Measurements from ENCODE around the gene ZNF763.
A peak's percentile ranks its signal among the peaks of the same experiment; 100 is the strongest.
"Not testable (repeated sequence)": the region's sequence is repeated elsewhere in the genome, so short reads cannot be mapped to it uniquely, and the experiment has no call there.

ZNF763 gene

DNA sequence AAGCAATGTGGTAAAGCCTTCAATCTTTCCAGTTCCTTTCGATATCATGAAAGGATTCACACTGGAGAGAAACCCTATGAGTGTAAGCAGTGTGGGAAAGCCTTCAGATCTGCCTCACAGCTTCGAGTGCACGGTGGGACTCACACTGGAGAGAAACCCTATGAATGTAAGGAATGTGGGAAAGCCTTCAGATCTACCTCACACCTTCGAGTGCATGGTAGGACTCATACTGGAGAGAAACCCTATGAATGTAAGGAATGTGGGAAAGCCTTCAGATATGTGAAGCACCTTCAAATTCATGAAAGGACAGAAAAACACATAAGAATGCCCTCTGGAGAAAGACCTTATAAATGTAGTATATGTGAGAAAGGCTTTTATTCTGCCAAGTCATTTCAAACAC lies 15.6 kb upstream of the ZNF763 start (continued):
- TF ChIP-seq, protein P1, sequence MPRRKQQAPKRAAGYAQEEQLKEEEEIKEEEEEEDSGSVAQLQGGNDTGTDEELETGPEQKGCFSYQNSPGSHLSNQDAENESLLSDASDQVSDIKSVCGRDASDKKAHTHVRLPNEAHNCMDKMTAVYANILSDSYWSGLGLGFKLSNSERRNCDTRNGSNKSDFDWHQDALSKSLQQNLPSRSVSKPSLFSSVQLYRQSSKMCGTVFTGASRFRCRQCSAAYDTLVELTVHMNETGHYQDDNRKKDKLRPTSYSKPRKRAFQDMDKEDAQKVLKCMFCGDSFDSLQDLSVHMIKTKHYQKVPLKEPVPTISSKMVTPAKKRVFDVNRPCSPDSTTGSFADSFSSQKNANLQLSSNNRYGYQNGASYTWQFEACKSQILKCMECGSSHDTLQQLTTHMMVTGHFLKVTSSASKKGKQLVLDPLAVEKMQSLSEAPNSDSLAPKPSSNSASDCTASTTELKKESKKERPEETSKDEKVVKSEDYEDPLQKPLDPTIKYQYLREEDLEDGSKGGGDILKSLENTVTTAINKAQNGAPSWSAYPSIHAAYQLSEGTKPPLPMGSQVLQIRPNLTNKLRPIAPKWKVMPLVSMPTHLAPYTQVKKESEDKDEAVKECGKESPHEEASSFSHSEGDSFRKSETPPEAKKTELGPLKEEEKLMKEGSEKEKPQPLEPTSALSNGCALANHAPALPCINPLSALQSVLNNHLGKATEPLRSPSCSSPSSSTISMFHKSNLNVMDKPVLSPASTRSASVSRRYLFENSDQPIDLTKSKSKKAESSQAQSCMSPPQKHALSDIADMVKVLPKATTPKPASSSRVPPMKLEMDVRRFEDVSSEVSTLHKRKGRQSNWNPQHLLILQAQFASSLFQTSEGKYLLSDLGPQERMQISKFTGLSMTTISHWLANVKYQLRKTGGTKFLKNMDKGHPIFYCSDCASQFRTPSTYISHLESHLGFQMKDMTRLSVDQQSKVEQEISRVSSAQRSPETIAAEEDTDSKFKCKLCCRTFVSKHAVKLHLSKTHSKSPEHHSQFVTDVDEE (CRISPR knock-in tag; IDR thresholded peaks at IDR 0.05) = no peak
- TF ChIP-seq ZFP30 (CRISPR knock-in tag; IDR thresholded peaks at IDR 0.05) (no peak), POU6F1 (CRISPR knock-in tag; IDR thresholded peaks at IDR 0.05; ENCODE audit: borderline replicate concordance, low read depth) (no peak), OSR1 (CRISPR knock-in tag; IDR thresholded peaks at IDR 0.05) (no peak), GLIS3 (CRISPR knock-in tag; IDR thresholded peaks at IDR 0.05) (no peak), PPARA (CRISPR knock-in tag; IDR thresholded peaks at IDR 0.05; ENCODE audit: borderline replicate concordance) (no peak), CSDC2 (CRISPR knock-in tag; IDR thresholded peaks at IDR 0.05) (no peak)
- TF ChIP-seq, protein P2, sequence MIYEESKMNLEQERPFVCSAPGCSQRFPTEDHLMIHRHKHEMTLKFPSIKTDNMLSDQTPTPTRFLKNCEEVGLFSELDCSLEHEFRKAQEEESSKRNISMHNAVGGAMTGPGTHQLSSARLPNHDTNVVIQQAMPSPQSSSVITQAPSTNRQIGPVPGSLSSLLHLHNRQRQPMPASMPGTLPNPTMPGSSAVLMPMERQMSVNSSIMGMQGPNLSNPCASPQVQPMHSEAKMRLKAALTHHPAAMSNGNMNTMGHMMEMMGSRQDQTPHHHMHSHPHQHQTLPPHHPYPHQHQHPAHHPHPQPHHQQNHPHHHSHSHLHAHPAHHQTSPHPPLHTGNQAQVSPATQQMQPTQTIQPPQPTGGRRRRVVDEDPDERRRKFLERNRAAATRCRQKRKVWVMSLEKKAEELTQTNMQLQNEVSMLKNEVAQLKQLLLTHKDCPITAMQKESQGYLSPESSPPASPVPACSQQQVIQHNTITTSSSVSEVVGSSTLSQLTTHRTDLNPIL (CRISPR knock-in tag; IDR thresholded peaks at IDR 0.05; ENCODE audit: low read depth) = no peak

GRCh38 chr19:11949614-11950080 lies 15.2 kb upstream of the ZNF763 start:
- ATAC-seq = not testable (repeated sequence)

DNA sequence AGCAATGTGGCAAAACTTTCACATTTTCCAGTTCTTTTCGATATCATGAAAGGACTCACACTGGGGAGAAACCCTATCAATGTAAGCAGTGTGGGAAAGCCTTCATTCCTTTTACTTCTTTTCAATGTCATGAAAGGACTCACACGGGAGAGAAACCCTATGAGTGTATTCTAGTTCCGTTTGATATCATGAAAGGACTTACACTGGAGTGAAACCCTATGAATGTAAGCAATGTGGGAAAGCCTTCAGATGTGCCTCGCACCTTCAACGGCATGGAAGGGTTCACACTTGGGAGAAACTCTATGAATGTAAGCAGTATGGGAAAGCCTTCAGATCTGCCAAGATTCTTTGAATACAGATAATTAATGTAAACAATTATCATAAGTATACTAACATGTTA lies 14.5 kb upstream of the ZNF763 start:
- no peak for ATAC-seq
- no peak for TF ChIP-seq PPARA (CRISPR knock-in tag; IDR thresholded peaks at IDR 0.05; ENCODE audit: borderline replicate concordance)

DNA sequence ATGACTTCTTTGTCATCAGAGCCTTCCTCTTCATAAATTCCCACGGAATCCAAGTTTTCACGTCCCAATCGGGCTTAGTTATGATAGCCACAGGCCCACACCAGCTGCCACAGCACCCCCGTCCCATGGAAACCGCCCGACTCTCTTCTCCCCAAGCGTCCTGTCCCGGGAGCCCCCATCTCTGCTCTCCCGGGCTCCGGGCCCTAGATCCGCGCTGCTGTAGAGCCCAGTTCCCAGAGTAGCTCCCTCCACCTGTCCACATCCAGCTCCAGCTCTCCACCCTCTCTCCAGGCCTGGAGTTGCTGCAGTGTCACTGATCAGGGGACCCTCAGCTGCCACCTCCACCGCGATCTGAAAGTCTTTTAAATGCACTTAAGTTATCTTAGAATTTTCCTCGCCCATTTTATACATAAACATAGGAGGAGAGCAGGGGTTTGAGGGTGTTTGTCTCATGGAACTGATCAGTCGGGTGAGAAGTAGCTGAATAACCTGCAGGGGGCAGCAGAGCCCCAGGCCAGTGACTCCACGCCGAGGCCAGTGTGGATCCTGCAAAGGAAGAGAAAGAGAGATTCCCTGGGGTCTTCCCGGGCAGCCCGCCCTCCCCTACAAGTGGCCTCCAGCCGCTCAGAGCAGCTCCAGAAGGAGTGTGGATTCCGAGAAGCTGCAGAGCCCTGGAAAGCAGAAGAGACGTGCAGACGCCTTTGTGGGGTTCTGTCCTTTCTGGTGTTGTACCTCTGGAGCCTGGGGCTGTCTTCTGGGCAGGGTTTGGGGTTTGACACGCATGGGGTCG lies 1.1 kb upstream of the ZNF763 start:
- TF ChIP-seq ZFP30 (CRISPR knock-in tag; IDR thresholded peaks at IDR 0.05) (no peak), OSR1 (CRISPR knock-in tag; IDR thresholded peaks at IDR 0.05) (no peak), ZNF565 (CRISPR knock-in tag; conservative IDR thresholded peaks at IDR 0.05; ENCODE audit: low read depth) (no peak), ZNF70 (CRISPR knock-in tag; IDR thresholded peaks at IDR 0.05) (no peak)
- ATAC-seq = peak; percentile 84

- TF ChIP-seq ZNF565 (CRISPR knock-in tag; conservative IDR thresholded peaks at IDR 0.05; ENCODE audit: low read depth) = no peak
- TF ChIP-seq OSR1 (CRISPR knock-in tag; IDR thresholded peaks at IDR 0.05) = no peak
- TF ChIP-seq, protein P2 (CRISPR knock-in tag; IDR thresholded peaks at IDR 0.05; ENCODE audit: low read depth) = no peak
- no peak for TF ChIP-seq CSDC2 (CRISPR knock-in tag; IDR thresholded peaks at IDR 0.05)
- no peak for TF ChIP-seq ZFP3 (CRISPR knock-in tag; IDR thresholded peaks at IDR 0.05)
- TF ChIP-seq ESRRG (CRISPR knock-in tag; IDR thresholded peaks at IDR 0.05) = no peak
- TF ChIP-seq ISL1 (CRISPR knock-in tag; IDR thresholded peaks at IDR 0.05) = no peak
- TF ChIP-seq RARB (CRISPR knock-in tag; IDR thresholded peaks at IDR 0.05) = no peak
- no peak for TF ChIP-seq ZFP30 (CRISPR knock-in tag; IDR thresholded peaks at IDR 0.05)
- TF ChIP-seq TCF4 (CRISPR knock-in tag; IDR thresholded peaks at IDR 0.05; ENCODE audit: borderline replicate concordance) = no peak
- TF ChIP-seq GLIS3 (CRISPR knock-in tag; IDR thresholded peaks at IDR 0.05) = no peak
- TF ChIP-seq, protein P3, sequence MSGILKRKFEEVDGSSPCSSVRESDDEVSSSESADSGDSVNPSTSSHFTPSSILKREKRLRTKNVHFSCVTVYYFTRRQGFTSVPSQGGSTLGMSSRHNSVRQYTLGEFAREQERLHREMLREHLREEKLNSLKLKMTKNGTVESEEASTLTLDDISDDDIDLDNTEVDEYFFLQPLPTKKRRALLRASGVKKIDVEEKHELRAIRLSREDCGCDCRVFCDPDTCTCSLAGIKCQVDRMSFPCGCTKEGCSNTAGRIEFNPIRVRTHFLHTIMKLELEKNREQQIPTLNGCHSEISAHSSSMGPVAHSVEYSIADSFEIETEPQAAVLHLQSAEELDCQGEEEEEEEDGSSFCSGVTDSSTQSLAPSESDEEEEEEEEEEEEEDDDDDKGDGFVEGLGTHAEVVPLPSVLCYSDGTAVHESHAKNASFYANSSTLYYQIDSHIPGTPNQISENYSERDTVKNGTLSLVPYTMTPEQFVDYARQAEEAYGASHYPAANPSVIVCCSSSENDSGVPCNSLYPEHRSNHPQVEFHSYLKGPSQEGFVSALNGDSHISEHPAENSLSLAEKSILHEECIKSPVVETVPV (CRISPR knock-in tag; IDR thresholded peaks at IDR 0.05) = no peak
- ATAC-seq = peak; percentile 78
Measured at GRCh38 chr19:11964496-11964857, 363 bp upstream of the ZNF763 start.

Measured in SK-N-SH treated with all-trans-retinoic acid at 6 μM for 48 hours (cell line).